Fibroblast of peridontal ligament (primary cell): ENCODE measurements around the gene PP2D1.
"Not testable (repeated sequence)": the region's sequence is repeated elsewhere in the genome, so short reads cannot be mapped to it uniquely, and the experiment has no call there.

Experiments used
- DNase-seq: peaks from one replicate; pipeline ENCODE4 v3.0.0-alpha.2; 2010; ENCODE audit errors: extremely low read depth

PP2D1 gene

GRCh38 chr3:20039765-20040547 is 27.9 kb upstream of the PP2D1 start, which contains the start of gene KAT2B:
KAT2B (plus strand) TSS chr3:20040446; CDS start chr3:20040478, 32 bp downstream.
- peak; percentile 40 for DNase-seq

GRCh38 chr3:20039466-20039764 is 27.4 kb upstream of the PP2D1 start:
- peak; percentile 12 for DNase-seq

GRCh38 chr3:20038699-20039465 is 26.8 kb upstream of the PP2D1 start:
- peak; percentile 8 for DNase-seq

GRCh38 chr3:20037255-20037996 is 25.4 kb upstream of the PP2D1 start:
- DNase-seq = no peak

- DNase-seq = no peak
These were observed 23.0 kb upstream of the PP2D1 start for GRCh38 chr3:20035019-20035418.

- DNase-seq = not testable (repeated sequence)
These were observed 19.9 kb upstream of the PP2D1 start for GRCh38 chr3:20031939-20032338.

GRCh38 chr3:20028905-20029331 is 16.9 kb upstream of the PP2D1 start:
- no peak for DNase-seq

- DNase-seq = no peak
These were observed 15.1 kb upstream of the PP2D1 start for GRCh38 chr3:20027136-20027535.

GRCh38 chr3:20023623-20024405 is 11.8 kb upstream of the PP2D1 start:
- no peak for DNase-seq

- no peak for DNase-seq
These were observed 11.0 kb upstream of the PP2D1 start for GRCh38 chr3:20022954-20023622.

- DNase-seq = not testable (repeated sequence)
These were observed 4.0 kb upstream of the PP2D1 start for GRCh38 chr3:20016076-20016475.

- DNase-seq = no peak
These were observed 3.5 kb upstream of the PP2D1 start for GRCh38 chr3:20015525-20015924.

- no peak for DNase-seq
These were observed 1.3 kb upstream of the PP2D1 start for GRCh38 chr3:20013396-20013795.

- DNase-seq = no peak
These were observed 3.4 kb downstream of the PP2D1 start for GRCh38 chr3:20008646-20009045.

- no peak for DNase-seq
These were observed 4.1 kb downstream of the PP2D1 start for GRCh38 chr3:20007960-20008359.

- no peak for DNase-seq
These were observed 10.1 kb downstream of the PP2D1 start for GRCh38 chr3:20001932-20002331.

- DNase-seq = no peak
These were observed 14.6 kb downstream of the PP2D1 start for GRCh38 chr3:19997502-19997901.

GRCh38 chr3:19994796-19995195 is 17.3 kb downstream of the PP2D1 start:
- DNase-seq = no peak

- not testable (repeated sequence) for DNase-seq
These were observed 23.2 kb downstream of the PP2D1 start for GRCh38 chr3:19988904-19989303.

GRCh38 chr3:19972054-19972453 is 40.0 kb downstream of the PP2D1 start:
- DNase-seq = peak; percentile 31

- DNase-seq = no peak
These were observed 41.7 kb downstream of the PP2D1 start for GRCh38 chr3:19970327-19970726.
